ENCODE results near the gene LCN6. TPM values are rescaled to one million over a fixed set of nuclear protein-coding genes. Genes with fewer than 3 reads are reported as not detected.
"Not testable (repeated sequence)": the region's sequence is repeated elsewhere in the genome, so short reads cannot be mapped to it uniquely, and the experiment has no call there.

The LCN6 gene
- total RNA-seq, 1 donor from 2014 or later = not detected

GRCh38 chr9:136760834-136761544 is 12.7 kb upstream of the LCN6 start:
- H3K36me3 Mint-ChIP-seq (ENCODE audit: low read depth); H3K27me3 Mint-ChIP-seq (ENCODE audit: low read depth); H3K4me1 Mint-ChIP-seq (ENCODE audit: low read depth); DNase-seq (ENCODE audit: low spot score); H3K27ac Mint-ChIP-seq; H3K9me3 Mint-ChIP-seq; H3K4me3 Mint-ChIP-seq (ENCODE audit: low read depth); intact Hi-C loops (cut with micrococcal nuclease): not testable (repeated sequence)

- Mint-ChIP-seq H3K36me3 (ENCODE audit: low read depth) (no peaks in the 10 kb centered on the region), H3K27ac (no peak overlapping the region), H3K4me3 (ENCODE audit: low read depth) (no peak overlapping the region), H3K27me3 (ENCODE audit: low read depth) (no peaks in the 10 kb centered on the region), H3K4me1 (ENCODE audit: low read depth) (no peaks in the 10 kb centered on the region), H3K9me3 (peaks cover 8% of the 10 kb centered on the region)
- intact Hi-C loops (cut with micrococcal nuclease) = no loop called here
- DNase-seq (ENCODE audit: low spot score) = no peak
Measured at GRCh38 chr9:136760424-136760823, 12.1 kb upstream of the LCN6 start.

GRCh38 chr9:136759436-136760325 is 11.4 kb upstream of the LCN6 start:
- H3K27ac Mint-ChIP-seq = no peak overlapping the region
- H3K9me3 Mint-ChIP-seq = peaks cover 9% of the 10 kb centered on the region
- no peaks in the 10 kb centered on the region for H3K4me1 Mint-ChIP-seq (ENCODE audit: low read depth)
- no peaks in the 10 kb centered on the region for H3K36me3 Mint-ChIP-seq (ENCODE audit: low read depth)
- no peaks in the 10 kb centered on the region for H3K27me3 Mint-ChIP-seq (ENCODE audit: low read depth)
- no peak for DNase-seq (ENCODE audit: low spot score)
- intact Hi-C loops (cut with micrococcal nuclease) = no loop called here
- no peak overlapping the region for H3K4me3 Mint-ChIP-seq (ENCODE audit: low read depth)

- H3K4me1 Mint-ChIP-seq (ENCODE audit: low read depth) = no peaks in the 10 kb centered on the region
- no peak overlapping the region for H3K27ac Mint-ChIP-seq
- no peak overlapping the region for H3K4me3 Mint-ChIP-seq (ENCODE audit: low read depth)
- H3K9me3 Mint-ChIP-seq = peaks cover 9% of the 10 kb centered on the region
- DNase-seq (ENCODE audit: low spot score) = no peak
- intact Hi-C loops (cut with micrococcal nuclease) = no loop called here
- no peaks in the 10 kb centered on the region for H3K27me3 Mint-ChIP-seq (ENCODE audit: low read depth)
- no peaks in the 10 kb centered on the region for H3K36me3 Mint-ChIP-seq (ENCODE audit: low read depth)
Measured at GRCh38 chr9:136759001-136759400, 10.7 kb upstream of the LCN6 start.

- no peaks in the 10 kb centered on the region for H3K4me1 Mint-ChIP-seq (ENCODE audit: low read depth)
- H3K27me3 Mint-ChIP-seq (ENCODE audit: low read depth) = no peaks in the 10 kb centered on the region
- intact Hi-C loops (cut with micrococcal nuclease) = no loop called here
Measured at GRCh38 chr9:136757751-136758140, 9.4 kb upstream of the LCN6 start.

GRCh38 chr9:136757328-136757727 is 9.0 kb upstream of the LCN6 start:
- intact Hi-C loops (cut with micrococcal nuclease) = no loop called here
- H3K9me3 Mint-ChIP-seq = peaks cover 17% of the 10 kb centered on the region
- no peak overlapping the region for H3K27ac Mint-ChIP-seq
- no peaks in the 10 kb centered on the region for H3K4me1 Mint-ChIP-seq (ENCODE audit: low read depth)
- peaks cover 3% of the 10 kb centered on the region for H3K27me3 Mint-ChIP-seq (ENCODE audit: low read depth)
- H3K36me3 Mint-ChIP-seq (ENCODE audit: low read depth) = peaks cover 5% of the 10 kb centered on the region
- DNase-seq (ENCODE audit: low spot score) = no peak
- H3K4me3 Mint-ChIP-seq (ENCODE audit: low read depth) = no peak overlapping the region

More at GRCh38 chr9:136757751-136758140, 9.4 kb upstream of the LCN6 start:
- DNase-seq (ENCODE audit: low spot score) = no peak
- Mint-ChIP-seq H3K36me3 (ENCODE audit: low read depth) (peaks cover under 1% of the 10 kb centered on the region), H3K4me3 (ENCODE audit: low read depth) (no peak overlapping the region), H3K27ac (no peak overlapping the region), H3K9me3 (peaks cover 13% of the 10 kb centered on the region)

GRCh38 chr9:136756836-136757235 is 8.5 kb upstream of the LCN6 start:
- intact Hi-C loops (cut with micrococcal nuclease) = no loop called here
- peaks cover 22% of the 10 kb centered on the region for H3K9me3 Mint-ChIP-seq
- H3K27me3 Mint-ChIP-seq (ENCODE audit: low read depth) = peaks cover 3% of the 10 kb centered on the region
- peaks cover 5% of the 10 kb centered on the region for H3K36me3 Mint-ChIP-seq (ENCODE audit: low read depth)
- no peak overlapping the region for H3K4me3 Mint-ChIP-seq (ENCODE audit: low read depth)
- DNase-seq (ENCODE audit: low spot score) = no peak
- no peak overlapping the region for H3K27ac Mint-ChIP-seq
- H3K4me1 Mint-ChIP-seq (ENCODE audit: low read depth) = no peaks in the 10 kb centered on the region

- intact Hi-C loops (cut with micrococcal nuclease) = no loop called here
- DNase-seq (ENCODE audit: low spot score) = no peak
- Mint-ChIP-seq H3K4me3 (ENCODE audit: low read depth) (no peak overlapping the region), H3K36me3 (ENCODE audit: low read depth) (peaks cover 8% of the 10 kb centered on the region), H3K27me3 (ENCODE audit: low read depth) (peaks cover 3% of the 10 kb centered on the region), H3K9me3 (peaks cover 28% of the 10 kb centered on the region), H3K4me1 (ENCODE audit: low read depth) (no peaks in the 10 kb centered on the region), H3K27ac (no peak overlapping the region)
Measured at GRCh38 chr9:136756134-136756438, 7.8 kb upstream of the LCN6 start.

- peaks cover 11% of the 10 kb centered on the region for H3K36me3 Mint-ChIP-seq (ENCODE audit: low read depth)
- H3K27me3 Mint-ChIP-seq (ENCODE audit: low read depth); intact Hi-C loops (cut with micrococcal nuclease); DNase-seq (ENCODE audit: low spot score); H3K4me3 Mint-ChIP-seq (ENCODE audit: low read depth); H3K4me1 Mint-ChIP-seq (ENCODE audit: low read depth); H3K27ac Mint-ChIP-seq: not testable (repeated sequence)
- H3K9me3 Mint-ChIP-seq = peaks cover 33% of the 10 kb centered on the region
Measured at GRCh38 chr9:136755302-136756133, 7.2 kb upstream of the LCN6 start.

GRCh38 chr9:136754626-136755301 is 6.4 kb upstream of the LCN6 start:
- Mint-ChIP-seq H3K27ac (no peak overlapping the region), H3K36me3 (ENCODE audit: low read depth) (peaks cover 12% of the 10 kb centered on the region), H3K9me3 (peaks cover 34% of the 10 kb centered on the region), H3K4me1 (ENCODE audit: low read depth) (peaks cover 10% of the 10 kb centered on the region), H3K27me3 (ENCODE audit: low read depth) (peaks cover 3% of the 10 kb centered on the region), H3K4me3 (ENCODE audit: low read depth) (no peak overlapping the region)
- no peak for DNase-seq (ENCODE audit: low spot score)
- intact Hi-C loops (cut with micrococcal nuclease) = no loop called here

- Mint-ChIP-seq H3K36me3 (ENCODE audit: low read depth) (peaks cover 12% of the 10 kb centered on the region), H3K4me1 (ENCODE audit: low read depth) (peaks cover 10% of the 10 kb centered on the region), H3K9me3 (peaks cover 34% of the 10 kb centered on the region), H3K4me3 (ENCODE audit: low read depth) (no peak overlapping the region), H3K27ac (no peak overlapping the region), H3K27me3 (ENCODE audit: low read depth) (peaks cover 3% of the 10 kb centered on the region)
- intact Hi-C loops (cut with micrococcal nuclease) = no loop called here
- DNase-seq (ENCODE audit: low spot score) = no peak
Measured at GRCh38 chr9:136754059-136754572, 5.8 kb upstream of the LCN6 start.

- intact Hi-C loops (cut with micrococcal nuclease) = no loop called here
- peaks cover 3% of the 10 kb centered on the region for H3K27me3 Mint-ChIP-seq (ENCODE audit: low read depth)
Measured at GRCh38 chr9:136753371-136754058, 5.2 kb upstream of the LCN6 start.

More at GRCh38 chr9:136753371-136754058, 5.2 kb upstream of the LCN6 start:
- peaks cover 10% of the 10 kb centered on the region for H3K4me1 Mint-ChIP-seq (ENCODE audit: low read depth)
- no peak overlapping the region for H3K4me3 Mint-ChIP-seq (ENCODE audit: low read depth)
- H3K36me3 Mint-ChIP-seq (ENCODE audit: low read depth) = peaks cover 12% of the 10 kb centered on the region
- no peak for DNase-seq (ENCODE audit: low spot score)
- peaks cover 34% of the 10 kb centered on the region for H3K9me3 Mint-ChIP-seq
- H3K27ac Mint-ChIP-seq = no peak overlapping the region
